ENCODE measurements around the gene FARS2.

DNA sequence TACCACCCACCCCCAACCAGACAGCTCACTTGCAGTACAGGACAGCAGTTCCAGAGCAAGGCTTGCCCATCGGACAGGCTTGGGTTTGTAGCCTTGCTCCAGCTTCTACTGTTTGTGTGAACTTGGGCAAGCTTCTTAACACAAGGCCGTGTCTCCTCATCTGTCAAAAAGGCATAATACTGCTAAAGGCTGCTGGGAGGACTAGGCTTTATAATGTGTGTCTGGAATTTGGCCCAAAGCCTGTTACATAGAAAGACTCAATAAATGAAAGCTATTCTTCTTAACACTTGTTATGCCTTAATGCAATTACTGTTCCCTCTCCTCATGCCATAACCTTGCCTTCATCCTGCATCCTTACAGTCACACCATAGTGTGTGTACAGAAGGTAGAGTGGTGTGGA, 44.0 kb upstream of the FARS2 start:
- TF ChIP-seq CTCF (IDR thresholded peaks at IDR 0.05) (no peak), EP300 (IDR thresholded peaks at IDR 0.05) (no peak), POLR2AphosphoS5 (IDR thresholded peaks at IDR 0.05) (no peak), POLR2A (IDR thresholded peaks at IDR 0.05) (no peak)
